B cell (primary cell): Measurements from ENCODE around the gene FRMPD2. TPM values are rescaled to one million over a fixed set of nuclear protein-coding genes. Genes with fewer than 3 reads are reported as not detected.

Experiments
- ATAC-seq: fragments of 200-7000 bp; cut with Tn5 transposase; one replicate; pipeline ENCODE4 v1.10.0; 2021; ENCODE audit warnings: low read depth, mild to moderate bottlenecking, moderate number of reproducible peaks, moderate library complexity
- CTCF ChIA-PET: fragments of 350-600 bp; sonication (Branson Sonifier 250); formaldehyde crosslinking; loops from one replicate; lab custom pipeline; 2021; ENCODE audit warnings: antibody characterized with exemption, inconsistent platforms; lab: Charles Lee
- POLR2A ChIA-PET: fragments of 350-600 bp; sonication (Branson Sonifier 250); formaldehyde crosslinking; loops from one replicate; lab custom pipeline; 2021; ENCODE audit warnings: antibody characterized with exemption; lab: Charles Lee
- DNase-seq: peaks from one replicate; pipeline ENCODE4 v3.0.0; 2013
- H2AFZ ChIP-seq: 2 replicates; pipeline ENCODE4 v1.6.1; 2012; ENCODE audit warnings: mild to moderate bottlenecking, low read depth, low read length; ENCODE audit not compliant: insufficient read depth, poor library complexity, severe bottlenecking
- H3K27ac ChIP-seq, 2 donors: 1 replicate in 1 of 2; 2 replicates in 1 of 2; pipeline ENCODE4 v1.5.1; 2012 to 2013; ENCODE audit warnings: low read length in 2 of 2, mild to moderate bottlenecking in 2 of 2, moderate library complexity in 1 of 2
- H3K27me3 ChIP-seq, 4 experiments: fragments of 200-600 bp in 1 of 4; sonication (generic) in 1 of 4; replicated peaks in 1 of 4; 1 replicate in 2 of 4; 2 replicates in 2 of 4; pipeline versions ENCODE4 v1.6.1 to v1.7.0; 2013 to 2016; ENCODE audit warnings: low read length in 3 of 4, mild to moderate bottlenecking in 2 of 4, mixed read lengths in 1 of 4, moderate library complexity in 1 of 4; ENCODE audit not compliant: insufficient read depth in 4 of 4, control insufficient read depth in 3 of 4; ENCODE audit errors: control extremely low read depth in 1 of 4
- H3K36me3 ChIP-seq, 2 experiments: replicated peaks in 1 of 2; 1 replicate in 1 of 2; 2 replicates in 1 of 2; pipeline versions ENCODE4 v1.6.1 to v1.7.1; 2013; ENCODE audit warnings: low read length in 1 of 2; ENCODE audit not compliant: insufficient read depth in 2 of 2, control insufficient read depth in 1 of 2; ENCODE audit errors: control extremely low read depth in 1 of 2, extremely low read depth in 1 of 2
- H3K4me1 ChIP-seq, 2 donors: fragments of 200-600 bp in 1 of 2; sonication (generic) in 1 of 2; 1 replicate in 1 of 2; 2 replicates in 1 of 2; pipeline versions ENCODE4 v1.5.1 to v1.6.1; 2013 to 2017; ENCODE audit warnings: low read length in 2 of 2; ENCODE audit not compliant: control insufficient read depth in 2 of 2, insufficient read depth in 2 of 2
- H3K4me2 ChIP-seq: replicated peaks from 2 replicates; pipeline ENCODE3; 2012; ENCODE audit warnings: mild to moderate bottlenecking, low read depth, low read length; ENCODE audit not compliant: poor library complexity, severe bottlenecking
- H3K4me3 ChIP-seq, 5 experiments: fragments of 200-600 bp in 1 of 5; sonication (generic) in 1 of 5; 1 replicate in 3 of 5; 2 replicates in 2 of 5; pipeline versions ENCODE4 v1.5.1 to v1.7.0; 2011 to 2016; ENCODE audit warnings: low read length in 4 of 5, mild to moderate bottlenecking in 4 of 5, low read depth in 2 of 5, control low read depth in 1 of 5, moderate library complexity in 1 of 5; ENCODE audit not compliant: insufficient read depth in 1 of 5; ENCODE audit errors: control extremely low read depth in 1 of 5, extremely low read depth in 1 of 5
- H3K79me2 ChIP-seq: fragments of 200-600 bp; sonication (generic); one replicate; pipeline ENCODE4 v1.6.0; 2016; ENCODE audit warnings: low read length; ENCODE audit not compliant: control insufficient read depth, insufficient read depth
- H3K9ac ChIP-seq: fragments of 200-600 bp; sonication (generic); 2 replicates; pipeline ENCODE4 v1.6.1; 2017; ENCODE audit warnings: mild to moderate bottlenecking, low read length, moderate library complexity
- H3K9me3 ChIP-seq, 3 donors: one replicate each; pipeline versions ENCODE4 v1.6.1 to v1.7.1; 2013; ENCODE audit warnings: low read length in 2 of 3; ENCODE audit not compliant: control insufficient read depth in 2 of 3, insufficient read depth in 1 of 3; ENCODE audit errors: control extremely low read depth in 1 of 3
- H4K20me1 ChIP-seq: 2 replicates; pipeline ENCODE4 v1.6.0; 2012; ENCODE audit warnings: mild to moderate bottlenecking, low read length; ENCODE audit not compliant: insufficient read depth, control insufficient read depth, poor library complexity, severe bottlenecking
- H3K27ac Mint-ChIP-seq: one replicate; pipeline ENCODE4 v1.8.0; 2021; ENCODE audit warnings: mixed read lengths
- H3K27me3 Mint-ChIP-seq: one replicate; pipeline ENCODE4 v1.8.0; 2021; ENCODE audit warnings: mixed read lengths
- H3K4me1 Mint-ChIP-seq: one replicate; pipeline ENCODE4 v1.8.0; 2021; ENCODE audit warnings: mixed read lengths
- H3K4me3 Mint-ChIP-seq: one replicate; pipeline ENCODE4 v1.8.0; 2021; ENCODE audit warnings: mixed read lengths
- H3K9me3 Mint-ChIP-seq: one replicate; pipeline ENCODE4 v1.8.0; 2022; ENCODE audit warnings: mixed read lengths; ENCODE audit not compliant: insufficient read depth
- EZH2 ChIP-seq: IDR thresholded peaks from 2 replicates; pipeline ENCODE4 v1.6.1; 2012; ENCODE audit warnings: borderline replicate concordance, low read depth, mild to moderate bottlenecking, moderate library complexity, low read length; ENCODE audit not compliant: insufficient read depth, poor library complexity, severe bottlenecking
- WGBS: methylation state at CpG from one replicate; pipeline ENCODE4 v1.1.5; 2013; ENCODE audit warnings: missing lambda C conversion rate; ENCODE audit not compliant: insufficient coverage; 5-methylcytosine and 5-hydroxymethylcytosine counted together
- intact Hi-C: fragments of 100-400 bp; cut with micrococcal nuclease; formaldehyde crosslinking; loops from one replicate; pipeline ENCODE4 v1.10.0; 2022
- polyA plus RNA-seq: library from polyadenylated mRNA; depleted of rRNA; stranded (reverse); fragments of >200 nt; gene quantifications from 2 replicates; pipeline ENCODE4 v1.2.3, GENCODE V29; 2012
- total RNA-seq, 2 donors: library from RNA; stranded (reverse); fragments of 120-200 nt in 1 of 2; gene quantifications; 1 replicate in 1 of 2; 2 replicates in 1 of 2; pipeline versions ENCODE4 v1.2.3 to v1.2.4, GENCODE V29; 2013 to 2022
- TF ChIP-seq, protein P1 (sequence below): fragments of 200-600 bp; IDR thresholded peaks from one replicate; pipeline ENCODE4 v1.8.0; 2022; ENCODE audit warnings: antibody characterized with exemption, mild to moderate bottlenecking

FRMPD2 gene
- total and polyA plus RNA-seq, 2 donors (not counting 1 experiment from before 2014, with no cell fraction given) = not detected

GRCh38 chr10:48211777-48212176 is 62.7 kb downstream of the FRMPD2 start:
- Histone ChIP-seq H3K36me3 (no peaks in the 10 kb centered on the region), H2AFZ (no peak overlapping the region), H3K4me1 (no peaks in the 10 kb centered on the region), H3K4me3 (no peak overlapping the region), H3K4me2 (no peak overlapping the region), H4K20me1 (no peaks in the 10 kb centered on the region), H3K79me2 (no peaks in the 10 kb centered on the region), H3K27ac (no peak overlapping the region), H3K9me3 (peaks cover 0 to 11% (median 0%) of the 10 kb centered on the region in 3 donors), H3K27me3 (peaks cover 0 to 4% (median 0%) of the 10 kb centered on the region in 4 experiments), H3K9ac (no peak overlapping the region)
- POLR2A ChIA-PET = no interaction called here
- Mint-ChIP-seq H3K27ac (no peak overlapping the region), H3K4me3 (no peak overlapping the region), H3K27me3 (peaks cover 24% of the 10 kb centered on the region), H3K9me3 (no peaks in the 10 kb centered on the region), H3K4me1 (no peaks in the 10 kb centered on the region)
- WGBS = 100% methylated on average over 1 of the region's 7 CpGs
- CTCF ChIA-PET = no interaction called here
- TF ChIP-seq, protein P1, sequence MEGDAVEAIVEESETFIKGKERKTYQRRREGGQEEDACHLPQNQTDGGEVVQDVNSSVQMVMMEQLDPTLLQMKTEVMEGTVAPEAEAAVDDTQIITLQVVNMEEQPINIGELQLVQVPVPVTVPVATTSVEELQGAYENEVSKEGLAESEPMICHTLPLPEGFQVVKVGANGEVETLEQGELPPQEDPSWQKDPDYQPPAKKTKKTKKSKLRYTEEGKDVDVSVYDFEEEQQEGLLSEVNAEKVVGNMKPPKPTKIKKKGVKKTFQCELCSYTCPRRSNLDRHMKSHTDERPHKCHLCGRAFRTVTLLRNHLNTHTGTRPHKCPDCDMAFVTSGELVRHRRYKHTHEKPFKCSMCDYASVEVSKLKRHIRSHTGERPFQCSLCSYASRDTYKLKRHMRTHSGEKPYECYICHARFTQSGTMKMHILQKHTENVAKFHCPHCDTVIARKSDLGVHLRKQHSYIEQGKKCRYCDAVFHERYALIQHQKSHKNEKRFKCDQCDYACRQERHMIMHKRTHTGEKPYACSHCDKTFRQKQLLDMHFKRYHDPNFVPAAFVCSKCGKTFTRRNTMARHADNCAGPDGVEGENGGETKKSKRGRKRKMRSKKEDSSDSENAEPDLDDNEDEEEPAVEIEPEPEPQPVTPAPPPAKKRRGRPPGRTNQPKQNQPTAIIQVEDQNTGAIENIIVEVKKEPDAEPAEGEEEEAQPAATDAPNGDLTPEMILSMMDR = no peak
- no peak for TF ChIP-seq EZH2
- DNase-seq = no peak
- intact Hi-C loops = no loop called here
- ATAC-seq = no peak

DNA sequence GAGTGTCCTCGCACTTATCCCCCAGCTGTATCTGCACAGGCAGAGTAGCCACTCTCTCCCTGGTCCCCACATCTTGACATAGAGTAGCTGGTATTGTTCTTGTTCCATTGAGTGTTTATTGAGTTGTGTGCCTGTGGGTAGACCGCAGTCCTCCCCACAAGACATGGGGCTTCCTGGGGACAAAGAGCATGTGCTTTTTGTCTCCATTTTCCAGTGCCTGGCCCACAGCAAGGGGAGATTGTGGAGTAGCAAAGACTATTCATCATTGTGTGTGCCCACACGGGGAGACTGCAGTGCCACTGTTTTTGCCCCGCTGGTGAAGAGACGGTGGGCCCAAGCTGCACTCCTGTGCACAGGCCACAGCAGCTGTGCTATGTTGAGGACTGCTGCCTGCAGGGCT is 63.5 kb downstream of the FRMPD2 start:
- Mint-ChIP-seq H3K4me3 (no peak overlapping the region), H3K9me3 (no peaks in the 10 kb centered on the region), H3K4me1 (no peaks in the 10 kb centered on the region), H3K27me3 (peaks cover 31% of the 10 kb centered on the region), H3K27ac (no peak overlapping the region)
- Histone ChIP-seq H3K9me3 (peaks cover 0 to 10% (median 0%) of the 10 kb centered on the region in 3 donors), H3K36me3 (no peaks in the 10 kb centered on the region), H3K27ac (no peak overlapping the region), H3K4me3 (no peak overlapping the region), H2AFZ (no peak overlapping the region), H3K9ac (no peak overlapping the region), H3K4me2 (no peak overlapping the region), H3K79me2 (no peaks in the 10 kb centered on the region), H3K4me1 (no peaks in the 10 kb centered on the region), H3K27me3 (peaks cover 0 to 4% (median under 1%) of the 10 kb centered on the region in 4 experiments), H4K20me1 (no peaks in the 10 kb centered on the region)
- intact Hi-C loops = no loop called here
- WGBS = 95% methylated on average over 5 of the region's 5 CpGs
- DNase-seq (no peak), ATAC-seq (no peak)
- ChIA-PET CTCF (no interaction called here), POLR2A (no interaction called here)
- TF ChIP-seq EZH2 = no peak
- TF ChIP-seq, protein P1 = no peak
